ENCODE results near the gene NUDT21. TPM values are rescaled to one million over a fixed set of nuclear protein-coding genes. Genes with fewer than 3 reads are reported as not detected.

The NUDT21 gene
- total RNA-seq, 2 donors from 2014 or later: 46.4 to 47.2 TPM

DNA sequence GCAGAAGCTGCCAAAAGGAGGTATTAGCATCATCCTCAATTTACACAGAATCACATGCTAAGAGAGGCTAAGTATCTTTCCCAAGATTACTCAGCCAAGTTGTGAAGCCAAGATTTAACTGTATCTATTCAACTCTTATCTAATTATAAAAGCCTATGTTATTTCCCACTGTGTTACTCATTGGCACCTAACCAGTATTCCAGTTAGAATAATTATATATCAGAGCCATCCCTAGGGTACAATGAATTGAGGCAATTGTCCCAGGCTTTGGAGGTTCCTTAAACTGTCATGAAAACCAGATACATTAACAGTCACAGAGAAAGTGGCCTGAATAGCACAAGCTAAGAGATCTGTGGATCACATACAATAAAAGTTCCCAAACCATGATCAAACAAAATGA, 14.9 kb downstream of the NUDT21 start:
- no peak for DNase-seq (ENCODE audit: low spot score)
- H3K27me3 ChIP-seq (replicated peaks; ENCODE audit: insufficient read depth): no peaks in the 10 kb centered on the region
- no peak overlapping the region for H3K4me3 ChIP-seq
- H3K4me1 ChIP-seq (replicated peaks): no peaks in the 10 kb centered on the region
- H3K36me3 ChIP-seq: no peaks in the 10 kb centered on the region
- H3K27ac ChIP-seq: no peak overlapping the region
- H3K9me3 ChIP-seq: no peaks in the 10 kb centered on the region
- intact Hi-C loops (cut with DNase I): no loop called here
- TF ChIP-seq, protein P1, sequence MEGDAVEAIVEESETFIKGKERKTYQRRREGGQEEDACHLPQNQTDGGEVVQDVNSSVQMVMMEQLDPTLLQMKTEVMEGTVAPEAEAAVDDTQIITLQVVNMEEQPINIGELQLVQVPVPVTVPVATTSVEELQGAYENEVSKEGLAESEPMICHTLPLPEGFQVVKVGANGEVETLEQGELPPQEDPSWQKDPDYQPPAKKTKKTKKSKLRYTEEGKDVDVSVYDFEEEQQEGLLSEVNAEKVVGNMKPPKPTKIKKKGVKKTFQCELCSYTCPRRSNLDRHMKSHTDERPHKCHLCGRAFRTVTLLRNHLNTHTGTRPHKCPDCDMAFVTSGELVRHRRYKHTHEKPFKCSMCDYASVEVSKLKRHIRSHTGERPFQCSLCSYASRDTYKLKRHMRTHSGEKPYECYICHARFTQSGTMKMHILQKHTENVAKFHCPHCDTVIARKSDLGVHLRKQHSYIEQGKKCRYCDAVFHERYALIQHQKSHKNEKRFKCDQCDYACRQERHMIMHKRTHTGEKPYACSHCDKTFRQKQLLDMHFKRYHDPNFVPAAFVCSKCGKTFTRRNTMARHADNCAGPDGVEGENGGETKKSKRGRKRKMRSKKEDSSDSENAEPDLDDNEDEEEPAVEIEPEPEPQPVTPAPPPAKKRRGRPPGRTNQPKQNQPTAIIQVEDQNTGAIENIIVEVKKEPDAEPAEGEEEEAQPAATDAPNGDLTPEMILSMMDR (IDR thresholded peaks at IDR 0.05): no peak
- TF ChIP-seq POLR2A (IDR thresholded peaks at IDR 0.05) (no peak), POLR2AphosphoS5 (IDR thresholded peaks at IDR 0.05) (no peak)

DNA sequence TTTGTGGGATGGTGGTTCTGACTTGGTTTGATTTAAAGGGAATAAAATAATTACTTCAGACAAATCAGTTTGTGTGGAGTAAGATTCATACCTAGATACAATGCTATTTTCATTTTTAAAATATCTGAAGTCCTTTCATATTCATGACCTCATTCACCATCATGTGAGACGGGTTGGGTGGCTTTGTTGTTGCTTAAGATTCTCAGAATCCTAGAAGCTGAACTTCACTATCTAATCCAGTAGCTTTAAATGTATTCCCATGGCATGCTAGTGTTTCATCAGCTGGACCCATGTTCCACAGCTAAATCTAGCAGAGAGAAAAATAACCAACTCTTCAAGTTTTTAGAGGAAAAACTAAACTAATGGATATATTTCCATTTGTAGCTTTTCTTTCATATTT, 23.0 kb downstream of the NUDT21 start:
- no peak overlapping the region for H3K4me3 ChIP-seq
- no peak overlapping the region for H3K27ac ChIP-seq
- no peaks in the 10 kb centered on the region for H3K4me1 ChIP-seq (replicated peaks)
- DNase-seq (ENCODE audit: low spot score): no peak
- intact Hi-C loops (cut with DNase I): no loop called here
- H3K27me3 ChIP-seq (replicated peaks; ENCODE audit: insufficient read depth): no peaks in the 10 kb centered on the region
- WGBS: 94% methylated on average over 1 of the region's 1 CpG
- no peaks in the 10 kb centered on the region for H3K36me3 ChIP-seq
- H3K9me3 ChIP-seq: no peaks in the 10 kb centered on the region
- TF ChIP-seq POLR2A (IDR thresholded peaks at IDR 0.05): no peak
- TF ChIP-seq, protein P1 (IDR thresholded peaks at IDR 0.05): no peak
- no peak for TF ChIP-seq POLR2AphosphoS5 (IDR thresholded peaks at IDR 0.05)

DNA sequence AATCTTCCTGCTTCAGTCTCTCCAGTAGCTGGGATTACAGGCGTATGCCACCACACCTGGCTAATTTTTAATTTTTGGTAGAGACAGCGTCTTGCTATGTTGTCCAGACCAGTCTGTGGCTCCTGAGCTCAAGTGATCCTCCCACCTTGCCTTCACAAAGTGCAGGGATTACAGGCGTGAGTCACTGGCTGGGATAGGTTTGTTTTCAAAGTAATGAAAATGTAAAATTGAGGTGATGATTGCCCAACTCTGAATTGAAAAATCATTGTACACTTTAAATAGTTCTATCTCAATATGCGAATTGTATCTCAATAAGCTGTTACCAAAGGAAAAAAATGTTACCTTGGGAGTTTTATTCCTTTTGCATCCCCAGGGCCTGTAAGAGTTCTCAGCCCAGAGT, 24.5 kb downstream of the NUDT21 start:
- intact Hi-C loops (cut with DNase I): no loop called here
- WGBS: 90% methylated on average over 4 of the region's 4 CpGs
- Histone ChIP-seq H3K4me1 (replicated peaks) (no peaks in the 10 kb centered on the region), H3K27me3 (replicated peaks; ENCODE audit: insufficient read depth) (no peaks in the 10 kb centered on the region), H3K27ac (no peak overlapping the region), H3K4me3 (no peak overlapping the region), H3K36me3 (no peaks in the 10 kb centered on the region), H3K9me3 (no peaks in the 10 kb centered on the region)
- no peak for DNase-seq (ENCODE audit: low spot score)
- TF ChIP-seq POLR2AphosphoS5 (IDR thresholded peaks at IDR 0.05) (no peak), POLR2A (IDR thresholded peaks at IDR 0.05) (no peak)
- TF ChIP-seq, protein P1 (IDR thresholded peaks at IDR 0.05): no peak

DNA sequence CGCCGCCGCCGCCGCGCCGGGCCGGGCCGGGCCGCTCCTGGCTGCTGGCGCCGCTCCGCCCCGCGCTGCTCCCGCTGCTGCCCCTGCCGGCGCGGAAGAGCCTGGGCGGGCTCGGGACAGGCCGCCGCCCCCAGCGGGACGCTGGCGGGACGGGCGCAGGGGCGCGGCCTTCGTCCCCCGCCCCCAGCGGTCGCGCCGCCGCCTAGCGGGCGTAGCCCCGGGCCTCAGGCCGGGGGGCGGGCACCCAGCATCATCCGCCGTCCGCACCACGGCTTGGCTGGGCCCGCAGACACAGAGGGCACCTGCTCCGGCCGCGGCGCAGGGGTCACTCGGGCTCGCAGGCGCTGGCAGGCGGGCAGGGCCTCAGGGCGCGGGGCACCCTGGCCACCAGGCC, 25.7 kb downstream of the NUDT21 start, which contains the start of gene AMFR:
Gene AMFR, minus strand, starts transcription at position 107 of the 394 bp plus-strand sequence. CDS start 218 bp downstream, outside the sequence.
- intact Hi-C loops (cut with DNase I): no loop called here
- no peaks in the 10 kb centered on the region for H3K36me3 ChIP-seq
- H3K27ac ChIP-seq: peak within 1 kb of the TSS; percentile 82 to 85
- no peaks in the 10 kb centered on the region for H3K27me3 ChIP-seq (replicated peaks; ENCODE audit: insufficient read depth)
- peak within 1 kb of the TSS; percentile 79 to 87 for H3K4me3 ChIP-seq
- H3K4me1 ChIP-seq (replicated peaks): peaks cover 2% of the 10 kb centered on the region
- 0% methylated on average over 20 of the region's 57 CpGs for WGBS
- DNase-seq (ENCODE audit: low spot score): peak; percentile 37
- H3K9me3 ChIP-seq: no peaks in the 10 kb centered on the region
- TF ChIP-seq POLR2A (IDR thresholded peaks at IDR 0.05) (peak; percentile 11), POLR2AphosphoS5 (IDR thresholded peaks at IDR 0.05) (no peak)
- TF ChIP-seq, protein P1 (IDR thresholded peaks at IDR 0.05): peak in 3 of 4 experiments; percentile 29 to 85 (median 55)

DNA sequence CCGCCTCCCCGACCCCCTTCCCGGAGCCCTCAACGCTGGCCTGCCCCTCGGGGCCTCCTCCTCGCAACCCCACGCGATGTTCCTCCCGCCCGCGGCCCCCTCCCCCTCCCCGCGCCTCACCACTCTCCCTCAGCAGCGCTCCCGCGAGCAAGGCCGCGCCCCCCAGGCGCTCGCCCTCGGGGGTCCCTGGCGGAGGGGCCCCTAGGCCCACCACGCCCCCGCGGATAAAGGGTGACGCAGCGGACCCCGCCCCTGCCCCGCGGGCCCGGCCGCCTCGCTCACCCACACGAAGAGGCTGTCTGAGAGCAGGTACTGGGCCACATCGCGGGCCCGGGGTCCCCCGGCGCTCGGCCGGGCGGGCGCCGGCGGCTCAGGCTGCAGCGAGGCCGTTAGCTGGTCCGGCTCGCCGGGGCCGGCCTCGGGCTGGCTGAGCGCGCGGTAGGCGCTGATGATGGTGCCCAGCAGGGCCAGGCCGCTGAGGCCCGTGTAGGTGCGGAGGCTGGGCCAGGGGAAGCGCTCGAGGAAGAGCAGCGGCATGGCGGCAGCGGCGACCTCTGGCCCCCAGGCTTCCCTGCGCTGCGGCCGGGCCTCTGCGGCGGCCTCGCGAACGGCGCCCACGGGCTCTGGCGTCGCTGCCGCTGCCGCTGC, 26.2 kb downstream of the NUDT21 start:
- peak overlapping the region; percentile 82 to 85 for H3K27ac ChIP-seq
- DNase-seq (ENCODE audit: low spot score): peak; percentile 8
- no peaks in the 10 kb centered on the region for H3K27me3 ChIP-seq (replicated peaks; ENCODE audit: insufficient read depth)
- TF ChIP-seq POLR2AphosphoS5 (IDR thresholded peaks at IDR 0.05) (no peak), POLR2A (IDR thresholded peaks at IDR 0.05) (no peak)
- TF ChIP-seq, protein P1 (IDR thresholded peaks at IDR 0.05): no peak
- WGBS: 1% methylated on average over 37 of the region's 79 CpGs
- peaks cover 2% of the 10 kb centered on the region for H3K4me1 ChIP-seq (replicated peaks)
- H3K36me3 ChIP-seq: no peaks in the 10 kb centered on the region
- H3K4me3 ChIP-seq: peak overlapping the region; percentile 79 to 87
- intact Hi-C loops (cut with DNase I): no loop called here
- no peaks in the 10 kb centered on the region for H3K9me3 ChIP-seq
